GM18907 (cell line): ENCODE measurements around the gene SERPINH1.

Source experiments
- ATAC-seq: cut with Tn5 transposase; IDR thresholded peaks from one replicate; pipeline ENCODE4 v1.9.1; 2021; ENCODE audit warnings: mild to moderate bottlenecking, moderate library complexity; ENCODE audit not compliant: unreplicated experiment

SERPINH1 gene

GRCh38 chr11:75594211-75594610 lies 32.2 kb downstream of the SERPINH1 start:
- no peak for ATAC-seq

GRCh38 chr11:75595429-75595828 lies 33.4 kb downstream of the SERPINH1 start:
- no peak for ATAC-seq

GRCh38 chr11:75596914-75597313 lies 34.9 kb downstream of the SERPINH1 start:
- no peak for ATAC-seq

- no peak for ATAC-seq
These were observed 35.6 kb downstream of the SERPINH1 start for GRCh38 chr11:75597636-75598035.

- ATAC-seq = no peak
These were observed 36.2 kb downstream of the SERPINH1 start for GRCh38 chr11:75598264-75598663.

GRCh38 chr11:75598900-75599299 lies 36.8 kb downstream of the SERPINH1 start:
- ATAC-seq = no peak

GRCh38 chr11:75600356-75600755 lies 38.3 kb downstream of the SERPINH1 start:
- ATAC-seq = no peak

- ATAC-seq = no peak
These were observed 39.4 kb downstream of the SERPINH1 start for GRCh38 chr11:75601494-75601893.

GRCh38 chr11:75602951-75603350 lies 40.9 kb downstream of the SERPINH1 start:
- ATAC-seq = no peak

GRCh38 chr11:75603791-75604736 lies 42.0 kb downstream of the SERPINH1 start:
- no peak for ATAC-seq

GRCh38 chr11:75606099-75606498 lies 44.0 kb downstream of the SERPINH1 start:
- ATAC-seq = no peak

- ATAC-seq = no peak
These were observed 49.8 kb downstream of the SERPINH1 start for GRCh38 chr11:75611823-75612222.

GRCh38 chr11:75615751-75616150 lies 53.7 kb downstream of the SERPINH1 start:
- ATAC-seq = no peak

- no peak for ATAC-seq
These were observed 54.2 kb downstream of the SERPINH1 start for GRCh38 chr11:75616281-75616680.
